CD4-positive, CD25-positive, alpha-beta regulatory T cell (primary cell): ENCODE results near the gene PLA2G12A. TPM values are rescaled to one million over a fixed set of nuclear protein-coding genes. Genes with fewer than 3 reads are reported as not detected.
"Not testable (repeated sequence)": the region's sequence is repeated elsewhere in the genome, so short reads cannot be mapped to it uniquely, and the experiment has no call there.

Source experiments
- ATAC-seq, 2 donors: fragments of 150-1000 bp; cut with Tn5 transposase; one replicate each; pipeline ENCODE4 v1.10.0; 2021; ENCODE audit warnings: low read depth in 2 of 2, moderate number of reproducible peaks in 2 of 2, moderate library complexity in 1 of 2
- DNase-seq, 3 donors: peaks; one replicate each; pipeline versions ENCODE4 v3.0.0 to v3.0.0-alpha.2; 2012 to 2022; ENCODE audit warnings: mixed read lengths in 1 of 3
- H3K27ac ChIP-seq: one replicate; pipeline ENCODE4 v1.7.0; 2013; ENCODE audit warnings: mild to moderate bottlenecking, low read length; ENCODE audit not compliant: insufficient read depth, poor library complexity, severe bottlenecking
- H3K27me3 ChIP-seq: one replicate; pipeline ENCODE4 v1.7.0; 2013; ENCODE audit warnings: low read length; ENCODE audit not compliant: control insufficient read depth, insufficient read depth
- H3K36me3 ChIP-seq: one replicate; pipeline ENCODE4 v1.7.0; 2013; ENCODE audit warnings: mild to moderate bottlenecking, low read length, moderate library complexity; ENCODE audit not compliant: control insufficient read depth, insufficient read depth
- H3K4me1 ChIP-seq: 2 replicates; pipeline ENCODE4 v1.7.0; 2013; ENCODE audit warnings: mild to moderate bottlenecking, low read length; ENCODE audit not compliant: insufficient read depth, control insufficient read depth, poor library complexity, severe bottlenecking
- H3K4me3 ChIP-seq: one replicate; pipeline ENCODE4 v1.7.0; 2013; ENCODE audit warnings: low read depth, mild to moderate bottlenecking, low read length, moderate library complexity
- H3K9me3 ChIP-seq, 2 experiments: 1 replicate in 1 of 2; 2 replicates in 1 of 2; pipeline ENCODE4 v1.7.0; 2013; ENCODE audit warnings: low read length in 2 of 2, mild to moderate bottlenecking in 1 of 2, moderate library complexity in 1 of 2; ENCODE audit not compliant: control insufficient read depth in 2 of 2
- H3K27ac Mint-ChIP-seq, 3 donors: one replicate each; pipeline ENCODE4 v1.8.0; 2020 to 2022; ENCODE audit warnings: mild to moderate bottlenecking in 3 of 3, mixed read lengths in 3 of 3, moderate library complexity in 2 of 3
- H3K27me3 Mint-ChIP-seq: one replicate; pipeline ENCODE4 v1.8.0; 2022; ENCODE audit warnings: mild to moderate bottlenecking, mixed read lengths
- H3K36me3 Mint-ChIP-seq: one replicate; pipeline ENCODE4 v1.8.0; 2020; ENCODE audit warnings: mixed read lengths
- H3K4me1 Mint-ChIP-seq, 4 donors: one replicate each; pipeline ENCODE4 v1.8.0; 2020 to 2022; ENCODE audit warnings: mixed read lengths in 4 of 4, mild to moderate bottlenecking in 1 of 4
- H3K4me3 Mint-ChIP-seq, 4 donors: one replicate each; pipeline ENCODE4 v1.8.0; 2020 to 2022; ENCODE audit warnings: mild to moderate bottlenecking in 4 of 4, mixed read lengths in 4 of 4, moderate library complexity in 3 of 4
- H3K9me3 Mint-ChIP-seq, 7 donors: one replicate each; pipeline ENCODE4 v1.8.0; 2020 to 2022; ENCODE audit warnings: mixed read lengths in 7 of 7, mild to moderate bottlenecking in 3 of 7, moderate library complexity in 2 of 7
- polyA plus RNA-seq, 4 donors: library from polyadenylated mRNA; unstranded; fragments of 300-500 nt; fragmentation: Illumina TruSeq; gene quantifications; one replicate each; pipeline ENCODE4 v1.2.3, GENCODE V29; 2021
- total RNA-seq: library from RNA; stranded (reverse); gene quantifications from one replicate; pipeline ENCODE4 v1.2.3, GENCODE V29; 2022

Gene PLA2G12A
- total and polyA plus RNA-seq, 5 donors from 2014 or later: 13.3 to 48.4 (median 42.6) TPM

DNA sequence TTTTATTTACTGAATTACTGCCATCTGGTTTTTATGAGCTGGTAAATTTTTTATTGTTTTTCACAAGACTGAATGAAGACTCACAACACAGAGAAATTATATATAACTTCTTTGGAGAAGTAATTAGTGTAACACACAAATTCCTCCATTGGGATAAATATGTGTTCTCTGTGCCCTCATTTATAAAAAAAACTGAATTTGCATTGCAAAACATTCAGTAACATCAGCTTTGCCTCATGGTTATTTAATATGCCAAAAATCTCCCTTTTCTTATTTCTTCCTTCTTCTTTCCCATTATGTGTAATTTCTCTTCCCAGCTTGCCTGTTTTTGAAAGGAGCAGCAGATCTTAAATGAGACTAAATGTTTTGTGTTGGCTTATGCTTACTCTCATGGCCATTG is 45.1 kb downstream of the PLA2G12A start:
- no peaks in the 10 kb centered on the region for H3K9me3 Mint-ChIP-seq
- H3K9me3 ChIP-seq: no peaks in the 10 kb centered on the region
- no peak overlapping the region for H3K27ac ChIP-seq
- ATAC-seq (no peak), DNase-seq (no peak)
- peak overlapping the region in 1 of 3 donors; percentile 69 for H3K27ac Mint-ChIP-seq
- H3K36me3 ChIP-seq: peaks cover 73% of the 10 kb centered on the region
- H3K27me3 ChIP-seq: no peaks in the 10 kb centered on the region
- peaks cover 47% of the 10 kb centered on the region for H3K36me3 Mint-ChIP-seq
- H3K27me3 Mint-ChIP-seq: no peaks in the 10 kb centered on the region
- H3K4me3 ChIP-seq: no peak overlapping the region
- H3K4me1 Mint-ChIP-seq: peaks cover under 1 to 33% (median 23%) of the 10 kb centered on the region in 4 donors
- no peak overlapping the region for H3K4me3 Mint-ChIP-seq
- no peaks in the 10 kb centered on the region for H3K4me1 ChIP-seq

DNA sequence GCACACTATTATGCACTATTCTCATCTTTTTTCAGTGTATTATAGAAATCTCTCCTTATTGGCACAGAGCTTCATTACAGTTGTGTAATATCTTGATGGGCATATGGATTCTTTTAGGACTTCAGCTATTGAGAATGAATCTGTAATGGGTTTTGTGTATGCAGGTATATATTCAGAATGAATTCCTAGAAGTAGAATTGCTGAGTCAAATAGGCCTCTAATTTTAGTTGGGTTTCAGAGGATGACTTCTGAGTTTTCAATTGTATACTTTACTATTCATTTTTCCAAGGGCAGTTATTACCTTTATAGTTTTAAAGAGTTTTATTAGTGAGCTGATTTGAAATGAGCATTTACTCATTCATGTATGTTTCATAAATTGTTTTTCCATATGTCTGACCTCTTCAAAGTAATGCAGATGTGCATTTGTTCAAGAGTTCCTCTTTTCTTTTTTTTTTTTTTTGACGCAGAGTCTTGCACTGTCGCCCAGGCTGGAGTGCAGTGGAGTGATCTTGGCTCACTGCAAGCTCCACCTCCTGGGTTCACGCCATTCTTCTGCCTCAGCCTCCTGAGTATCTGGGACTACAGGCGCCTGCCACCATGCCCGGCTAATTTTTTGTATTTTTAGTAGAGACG is 46.1 kb downstream of the PLA2G12A start:
- Mint-ChIP-seq H3K4me1 (peaks cover 0 to 33% (median 22%) of the 10 kb centered on the region in 4 donors), H3K36me3 (peaks cover 48% of the 10 kb centered on the region), H3K4me3 (no peak overlapping the region), H3K27me3 (no peaks in the 10 kb centered on the region), H3K9me3 (no peaks in the 10 kb centered on the region), H3K27ac (peak overlapping the region in 2 of 3 donors; percentile 2 to 65)
- no peaks in the 10 kb centered on the region for H3K9me3 ChIP-seq
- H3K27ac ChIP-seq: no peak overlapping the region
- no peak overlapping the region for H3K4me3 ChIP-seq
- peaks cover 67% of the 10 kb centered on the region for H3K36me3 ChIP-seq
- no peaks in the 10 kb centered on the region for H3K27me3 ChIP-seq
- no peaks in the 10 kb centered on the region for H3K4me1 ChIP-seq
- no peak for ATAC-seq
- DNase-seq: no peak

DNA sequence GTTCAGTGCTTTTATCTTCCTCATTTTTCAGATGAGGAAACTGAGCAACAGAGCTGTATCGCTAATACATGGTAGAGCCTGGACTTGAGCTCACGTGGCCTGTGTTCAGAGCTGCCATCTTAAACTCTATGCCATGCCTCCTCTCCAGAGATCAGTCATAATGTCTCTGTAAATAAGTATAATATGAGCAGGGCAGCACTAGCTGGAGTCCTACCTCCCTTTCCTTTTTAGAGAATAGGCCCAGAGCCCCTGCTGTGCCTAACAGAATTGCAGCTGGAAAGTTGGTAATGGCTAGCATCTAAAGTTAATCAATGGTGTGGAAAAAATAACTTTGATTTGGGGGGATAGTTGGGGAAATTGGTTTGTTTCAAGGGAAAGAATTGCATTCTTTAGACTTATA is 47.0 kb downstream of the PLA2G12A start:
- Mint-ChIP-seq H3K27me3 (no peaks in the 10 kb centered on the region), H3K27ac (peak overlapping the region in 2 of 3 donors; percentile 75 to 78)

DNA sequence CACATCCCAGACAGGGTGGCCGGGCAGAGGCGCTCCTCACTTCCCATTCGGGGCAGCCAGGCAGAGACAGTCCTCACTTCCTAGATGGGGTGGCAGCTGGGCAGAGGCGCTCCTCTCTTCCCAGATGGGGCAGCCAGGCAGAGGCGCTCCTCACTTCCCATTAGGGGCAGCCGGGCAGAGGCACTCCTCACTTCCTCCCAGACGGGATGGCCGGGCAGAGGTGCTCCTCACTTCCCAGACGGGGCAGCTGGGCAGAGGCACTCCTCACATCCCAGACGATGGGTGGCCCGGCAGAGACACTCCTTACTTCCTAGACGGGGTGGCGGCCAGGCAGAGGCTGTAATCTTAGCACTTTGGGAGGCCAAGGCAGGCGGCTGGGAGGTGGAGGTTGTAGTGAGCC is 50.9 kb downstream of the PLA2G12A start:
- DNase-seq, H3K9me3 Mint-ChIP-seq, H3K27me3 ChIP-seq, H3K9me3 ChIP-seq, H3K27me3 Mint-ChIP-seq, H3K4me3 Mint-ChIP-seq, H3K4me3 ChIP-seq, H3K27ac ChIP-seq, H3K4me1 ChIP-seq, ATAC-seq: not testable (repeated sequence)
- Mint-ChIP-seq H3K4me1 (peaks cover 9 to 46% (median 27%) of the 10 kb centered on the region in 4 donors), H3K36me3 (peaks cover 43% of the 10 kb centered on the region), H3K27ac (peak overlapping the region in 1 of 3 donors; percentile 87)
- H3K36me3 ChIP-seq: peaks cover 28% of the 10 kb centered on the region

More for the DNA sequence above, 47.0 kb downstream of the PLA2G12A start:
- ATAC-seq (no peak), DNase-seq (no peak)
- H3K36me3 Mint-ChIP-seq: peaks cover 44% of the 10 kb centered on the region
- H3K9me3 Mint-ChIP-seq: no peaks in the 10 kb centered on the region
- Histone ChIP-seq H3K9me3 (no peaks in the 10 kb centered on the region), H3K36me3 (peaks cover 60% of the 10 kb centered on the region), H3K27ac (no peak overlapping the region), H3K4me1 (no peaks in the 10 kb centered on the region), H3K4me3 (no peak overlapping the region), H3K27me3 (no peaks in the 10 kb centered on the region)
- peaks cover 0 to 28% (median 21%) of the 10 kb centered on the region in 4 donors for H3K4me1 Mint-ChIP-seq
- H3K4me3 Mint-ChIP-seq: no peak overlapping the region

DNA sequence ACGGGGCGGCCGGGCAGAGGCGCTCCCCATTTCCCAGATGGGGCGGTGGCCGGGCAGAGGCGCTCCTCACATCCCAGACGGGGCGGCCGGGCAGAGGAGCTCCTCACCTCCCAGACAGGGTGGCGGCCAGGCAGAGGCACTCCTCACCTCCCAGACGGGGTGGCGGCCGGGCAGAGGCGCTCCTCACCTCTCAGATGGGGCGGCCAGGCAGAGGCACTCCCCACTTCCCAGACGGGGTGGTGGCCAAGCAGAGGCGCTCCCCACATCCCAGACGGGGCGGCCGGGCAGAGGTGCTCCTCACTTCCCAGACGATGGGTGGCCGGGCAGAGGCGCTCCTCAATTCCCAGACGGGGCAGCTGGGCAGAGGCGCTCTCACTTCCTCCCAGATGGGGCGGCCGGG is 51.4 kb downstream of the PLA2G12A start:
- not testable (repeated sequence) for H3K27me3 Mint-ChIP-seq, H3K27ac Mint-ChIP-seq, H3K4me3 Mint-ChIP-seq, H3K4me1 ChIP-seq, H3K9me3 ChIP-seq, H3K27ac ChIP-seq, H3K9me3 Mint-ChIP-seq, DNase-seq, H3K4me3 ChIP-seq, ATAC-seq, H3K27me3 ChIP-seq
- H3K4me1 Mint-ChIP-seq: peaks cover 9 to 47% (median 27%) of the 10 kb centered on the region in 4 donors
- peaks cover 25% of the 10 kb centered on the region for H3K36me3 ChIP-seq
- peaks cover 43% of the 10 kb centered on the region for H3K36me3 Mint-ChIP-seq

DNA sequence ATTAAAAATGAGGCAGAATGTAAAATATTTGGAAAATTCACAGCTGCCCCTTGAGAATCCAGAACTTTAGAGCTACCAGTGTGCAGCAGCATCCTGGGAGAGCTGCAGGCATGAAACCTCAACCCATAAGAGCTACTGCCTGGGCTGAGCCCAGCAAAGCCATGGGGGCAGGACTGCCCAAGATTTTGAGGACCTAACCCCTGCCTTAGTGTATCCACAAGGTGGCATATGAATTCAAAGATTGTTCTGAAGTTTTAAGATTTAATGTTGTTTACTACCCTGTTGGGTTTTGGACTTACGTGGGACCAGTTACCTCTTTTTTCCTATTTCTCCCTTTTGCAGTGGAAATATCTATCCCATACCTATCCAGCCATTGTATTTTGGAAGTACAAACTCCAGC is 53.0 kb downstream of the PLA2G12A start:
- no peaks in the 10 kb centered on the region for H3K4me1 ChIP-seq
- H3K27me3 ChIP-seq: no peaks in the 10 kb centered on the region
- H3K4me1 Mint-ChIP-seq: peaks cover 9 to 37% (median 18%) of the 10 kb centered on the region in 4 donors
- H3K9me3 Mint-ChIP-seq: peaks cover 0 to 2% (median 0%) of the 10 kb centered on the region in 7 donors
- ATAC-seq: peak in 1 of 2 donors; percentile 55
- DNase-seq: no peak
- H3K4me3 ChIP-seq: no peak overlapping the region
- no peaks in the 10 kb centered on the region for H3K27me3 Mint-ChIP-seq
- no peak overlapping the region for H3K27ac ChIP-seq
- peak overlapping the region in 1 of 4 donors; percentile 3 for H3K4me3 Mint-ChIP-seq
- H3K9me3 ChIP-seq: no peaks in the 10 kb centered on the region
- peak overlapping the region in 2 of 3 donors; percentile 28 to 49 for H3K27ac Mint-ChIP-seq
- peaks cover 14% of the 10 kb centered on the region for H3K36me3 ChIP-seq
- peaks cover 34% of the 10 kb centered on the region for H3K36me3 Mint-ChIP-seq

DNA sequence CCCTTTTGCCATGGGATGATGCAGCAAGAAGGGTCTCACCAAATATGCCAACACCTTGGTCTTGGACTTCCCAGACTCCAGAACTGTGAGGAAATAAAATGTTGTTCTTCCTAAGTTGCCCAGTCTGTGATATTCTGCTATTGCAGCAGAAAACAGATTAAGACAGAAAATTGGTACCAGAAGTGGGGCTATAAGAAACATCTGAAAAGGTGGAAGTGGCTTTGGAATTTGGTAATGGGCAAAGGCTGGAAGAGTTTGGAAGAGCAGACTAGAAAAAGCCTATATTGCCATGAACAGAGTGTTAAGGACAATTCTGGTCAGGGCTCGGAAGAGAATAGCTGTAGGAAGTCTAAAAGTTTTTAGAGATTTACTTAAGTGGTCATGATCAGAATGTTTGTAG is 54.0 kb downstream of the PLA2G12A start:
- Mint-ChIP-seq H3K36me3 (peaks cover 36% of the 10 kb centered on the region), H3K4me1 (peaks cover 19 to 43% (median 24%) of the 10 kb centered on the region in 4 donors), H3K27me3 (no peaks in the 10 kb centered on the region), H3K27ac (peak overlapping the region in 1 of 3 donors; percentile 57), H3K4me3 (no peak overlapping the region), H3K9me3 (peaks cover 0 to 7% (median 2%) of the 10 kb centered on the region in 7 donors)
- Histone ChIP-seq H3K27ac (no peak overlapping the region), H3K4me1 (no peaks in the 10 kb centered on the region), H3K36me3 (peaks cover 10% of the 10 kb centered on the region), H3K9me3 (peaks cover 0 to 5% of the 10 kb centered on the region in 2 experiments), H3K4me3 (no peak overlapping the region), H3K27me3 (no peaks in the 10 kb centered on the region)
- ATAC-seq (no peak), DNase-seq (no peak)

DNA sequence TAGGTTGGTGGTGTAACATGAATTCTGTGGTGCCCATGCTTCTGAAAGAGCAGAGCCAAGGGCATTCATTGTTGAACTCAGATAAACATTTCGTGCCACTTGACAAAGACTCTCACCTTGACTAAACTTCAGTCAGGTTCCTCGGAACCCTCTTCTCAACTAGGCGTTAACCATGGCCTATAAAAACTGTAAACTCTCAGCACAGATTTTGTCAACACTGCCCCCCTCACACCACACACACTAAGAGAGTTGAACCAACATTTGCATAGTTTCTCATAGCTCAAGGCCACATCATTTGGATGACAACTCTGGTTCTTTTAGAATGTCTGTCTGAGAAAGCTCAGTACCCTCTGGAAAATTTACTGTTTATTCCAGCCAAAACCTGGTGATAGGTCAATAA is 54.7 kb downstream of the PLA2G12A start:
- no peaks in the 10 kb centered on the region for H3K27me3 ChIP-seq
- ATAC-seq (no peak), DNase-seq (no peak)
- no peak overlapping the region for H3K4me3 ChIP-seq
- H3K27ac ChIP-seq: no peak overlapping the region
- H3K9me3 ChIP-seq: peaks cover 0 to 6% of the 10 kb centered on the region in 2 experiments
- Mint-ChIP-seq H3K27me3 (no peaks in the 10 kb centered on the region), H3K9me3 (peaks cover 0 to 7% (median 2%) of the 10 kb centered on the region in 7 donors), H3K4me3 (no peak overlapping the region), H3K36me3 (peaks cover 39% of the 10 kb centered on the region), H3K27ac (peak overlapping the region in 2 of 3 donors; percentile 56 to 57), H3K4me1 (peaks cover 21 to 40% (median 23%) of the 10 kb centered on the region in 4 donors)
- peaks cover 12% of the 10 kb centered on the region for H3K36me3 ChIP-seq
- no peaks in the 10 kb centered on the region for H3K4me1 ChIP-seq
